Measurements from ENCODE around the gene PLAAT5. TPM values are rescaled to one million over a fixed set of nuclear protein-coding genes. Genes with fewer than 3 reads are reported as not detected.

Gene PLAAT5
- total and polyA plus RNA-seq, 2 of the 13 experiments (the other 11 are each of a cell fraction or from before 2014, with no cell fraction given): not detected

- TF ChIP-seq, protein P1, sequence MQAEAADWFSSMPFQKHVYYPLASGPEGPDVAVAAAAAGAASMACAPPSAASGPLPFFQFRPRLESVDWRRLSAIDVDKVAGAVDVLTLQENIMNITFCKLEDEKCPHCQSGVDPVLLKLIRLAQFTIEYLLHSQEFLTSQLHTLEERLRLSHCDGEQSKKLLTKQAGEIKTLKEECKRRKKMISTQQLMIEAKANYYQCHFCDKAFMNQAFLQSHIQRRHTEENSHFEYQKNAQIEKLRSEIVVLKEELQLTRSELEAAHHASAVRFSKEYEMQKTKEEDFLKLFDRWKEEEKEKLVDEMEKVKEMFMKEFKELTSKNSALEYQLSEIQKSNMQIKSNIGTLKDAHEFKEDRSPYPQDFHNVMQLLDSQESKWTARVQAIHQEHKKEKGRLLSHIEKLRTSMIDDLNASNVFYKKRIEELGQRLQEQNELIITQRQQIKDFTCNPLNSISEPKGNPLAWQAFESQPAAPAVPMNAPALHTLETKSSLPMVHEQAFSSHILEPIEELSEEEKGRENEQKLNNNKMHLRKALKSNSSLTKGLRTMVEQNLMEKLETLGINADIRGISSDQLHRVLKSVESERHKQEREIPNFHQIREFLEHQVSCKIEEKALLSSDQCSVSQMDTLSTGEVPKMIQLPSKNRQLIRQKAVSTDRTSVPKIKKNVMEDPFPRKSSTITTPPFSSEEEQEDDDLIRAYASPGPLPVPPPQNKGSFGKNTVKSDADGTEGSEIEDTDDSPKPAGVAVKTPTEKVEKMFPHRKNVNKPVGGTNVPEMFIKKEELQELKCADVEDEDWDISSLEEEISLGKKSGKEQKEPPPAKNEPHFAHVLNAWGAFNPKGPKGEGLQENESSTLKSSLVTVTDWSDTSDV (CRISPR knock-in tag; IDR thresholded peaks at IDR 0.05): no peak
- TF ChIP-seq EZH2 (conservative IDR thresholded peaks at IDR 0.05; ENCODE audit: low read depth, low read length) (no peak), TARDBP (CRISPR knock-in tag; IDR thresholded peaks at IDR 0.05) (no peak), ZNF816 (CRISPR knock-in tag; IDR thresholded peaks at IDR 0.05; ENCODE audit: borderline replicate concordance) (no peak), CHD4 (IDR thresholded peaks at IDR 0.05; ENCODE audit: borderline replicate concordance, low read length) (no peak), USF2 (IDR thresholded peaks at IDR 0.05; ENCODE audit: low read depth, low read length) (no peak), USF2 (CRISPR knock-in tag; IDR thresholded peaks at IDR 0.05; ENCODE audit: borderline replicate concordance) (no peak)
Measured at GRCh38 chr11:63518548-63518947, 27.6 kb upstream of the PLAAT5 start (continued).

GRCh38 chr11:63517156-63517555 is 26.2 kb upstream of the PLAAT5 start:
- H4K20me1 ChIP-seq (ENCODE audit: insufficient read depth, low read length): no peaks in the 10 kb centered on the region
- 63% methylated on average over 5 of the region's 5 CpGs for WGBS (ENCODE audit: low lambda C conversion rate)
- H3K27me3 ChIP-seq (ENCODE audit: control insufficient read depth in 1 of 2, insufficient read depth in 2 of 2, low read length in 2 of 2): peaks cover 0 to 12% of the 10 kb centered on the region in 2 experiments; a peak in 1 of 5 replicates
- FAIRE-seq (no peak), ATAC-seq (no peak), DNase-seq (ENCODE audit: low spot score) (no peak)
- intact Hi-C loops (cut with micrococcal nuclease; ENCODE audit: unreplicated experiment) (no loop called here), in situ Hi-C loops (cut with HindIII; ENCODE audit: extremely low pct_ligation_motif_present, low pct_unique_long_range_greater_than_20kb) (no loop called here)
- no peaks in the 10 kb centered on the region for H3K9me3 ChIP-seq (ENCODE audit: low read length)
- H3K4me3 ChIP-seq (replicated peaks in 1 of 3; ENCODE audit: insufficient read depth in 1 of 3, low read depth in 2 of 3, low read length in 3 of 3): no peak overlapping the region
- H3K36me3 ChIP-seq (replicated peaks in 1 of 2; ENCODE audit: control insufficient read depth in 1 of 2, insufficient read depth in 2 of 2, low read length in 2 of 2): no peaks in the 10 kb centered on the region
- no peak overlapping the region for H3K27ac ChIP-seq (ENCODE audit: extremely low read length, insufficient read depth, low read length)
- no peak overlapping the region for H2AFZ ChIP-seq (ENCODE audit: low read length)
- ChIA-PET CTCF (ENCODE audit: low intra/inter-chr PET ratio, low total read pairs) (no interaction called here), POLR2A (no interaction called here)
- no TSS peak for BruUV-seq (replicated peaks)
- TF ChIP-seq YY1 (IDR thresholded peaks at IDR 0.05; ENCODE audit: insufficient read depth, insufficient replicate concordance, low read depth, low read length): no peak
- no peak for TF ChIP-seq NBN (conservative IDR thresholded peaks at IDR 0.05)
- TF ChIP-seq ZZZ3 (CRISPR knock-in tag; IDR thresholded peaks at IDR 0.05; ENCODE audit: borderline replicate concordance): no peak
- TF ChIP-seq ZNF101 (CRISPR knock-in tag; IDR thresholded peaks at IDR 0.05; ENCODE audit: borderline replicate concordance, low read depth): no peak
- TF ChIP-seq ZNF367 (CRISPR knock-in tag; IDR thresholded peaks at IDR 0.05; ENCODE audit: borderline replicate concordance): no peak
- no peak for TF ChIP-seq FOXA1 (IDR thresholded peaks at IDR 0.05)
- TF ChIP-seq FOXA1 (CRISPR knock-in tag; IDR thresholded peaks at IDR 0.05): no peak
- TF ChIP-seq RARA (CRISPR knock-in tag; IDR thresholded peaks at IDR 0.05): no peak
- H3K4me2 ChIP-seq (ENCODE audit: low read depth, low read length): no peak overlapping the region
- no peak overlapping the region for H3K9ac ChIP-seq (ENCODE audit: insufficient read depth, low read depth, low read length)
- H3K79me2 ChIP-seq (ENCODE audit: insufficient read depth, low read length): no peaks in the 10 kb centered on the region
- H3K4me1 ChIP-seq (ENCODE audit: insufficient read depth, low read length): no peaks in the 10 kb centered on the region

All from HepG2 (cell line).